GM18505 (cell line): ENCODE measurements around the gene OR4D2.

Experiments
- ATAC-seq: cut with Tn5 transposase; IDR thresholded peaks from one replicate; pipeline ENCODE4 v1.9.1; 2021; ENCODE audit not compliant: unreplicated experiment
- POLR2A ChIP-seq: IDR thresholded peaks from 4 replicates; pipeline ENCODE4 v1.6.1; 2011; ENCODE audit warnings: borderline replicate concordance; ENCODE audit not compliant: insufficient read depth, insufficient read length; ENCODE audit errors: extremely low read depth

Gene OR4D2

GRCh38 chr17:58153046-58153445, 13.7 kb upstream of the OR4D2 start:
- ATAC-seq, result no peak
- no peak for TF ChIP-seq POLR2A

GRCh38 chr17:58153671-58154070, 13.1 kb upstream of the OR4D2 start:
- no peak for TF ChIP-seq POLR2A

GRCh38 chr17:58156839-58157803, 9.7 kb upstream of the OR4D2 start:
- no peak for ATAC-seq

More at GRCh38 chr17:58153671-58154070, 13.1 kb upstream of the OR4D2 start:
- ATAC-seq, result no peak

DNA sequence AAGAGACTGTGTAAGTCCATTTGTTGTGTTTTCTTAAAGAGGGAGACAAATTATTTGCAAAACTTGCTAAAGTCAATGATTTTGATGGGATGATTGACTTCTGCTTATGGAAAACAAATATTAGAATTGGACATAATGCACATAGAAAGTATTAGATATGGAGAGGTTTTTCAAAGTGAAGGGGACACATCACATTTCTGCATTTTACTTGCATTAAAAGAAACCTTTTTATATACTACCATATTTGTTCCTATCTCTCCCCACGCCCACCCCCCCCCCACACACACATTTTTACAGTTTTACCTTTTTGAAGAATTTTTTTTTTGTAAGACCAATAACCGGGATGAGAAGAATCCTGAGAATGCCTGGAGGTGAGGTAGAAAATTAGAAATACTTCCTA, 8.6 kb upstream of the OR4D2 start:
- no peak for ATAC-seq
- no peak for TF ChIP-seq POLR2A

More at GRCh38 chr17:58156839-58157803, 9.7 kb upstream of the OR4D2 start:
- TF ChIP-seq POLR2A, result no peak

GRCh38 chr17:58161566-58161965, 5.2 kb upstream of the OR4D2 start:
- no peak for TF ChIP-seq POLR2A
- ATAC-seq, result no peak

DNA sequence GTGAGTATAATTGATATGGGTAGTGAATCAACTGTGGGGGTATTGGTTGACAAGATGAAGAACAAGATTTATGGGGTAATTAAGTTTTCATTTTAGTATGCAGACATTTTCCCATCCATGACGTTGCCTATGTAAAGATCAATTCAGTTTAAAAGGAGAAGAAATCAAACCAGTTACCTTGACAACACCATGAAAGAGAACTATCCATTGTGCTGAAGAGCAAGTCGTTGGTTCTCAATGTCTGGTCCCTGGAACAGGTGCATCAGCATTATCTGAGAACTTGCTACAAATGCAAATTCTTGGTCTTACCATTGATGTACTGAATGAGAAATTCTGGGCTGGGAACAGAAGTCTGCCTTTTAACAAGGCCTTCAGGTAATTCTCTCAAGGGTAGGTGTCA, 801 bp upstream of the OR4D2 start:
- ATAC-seq, result no peak

DNA sequence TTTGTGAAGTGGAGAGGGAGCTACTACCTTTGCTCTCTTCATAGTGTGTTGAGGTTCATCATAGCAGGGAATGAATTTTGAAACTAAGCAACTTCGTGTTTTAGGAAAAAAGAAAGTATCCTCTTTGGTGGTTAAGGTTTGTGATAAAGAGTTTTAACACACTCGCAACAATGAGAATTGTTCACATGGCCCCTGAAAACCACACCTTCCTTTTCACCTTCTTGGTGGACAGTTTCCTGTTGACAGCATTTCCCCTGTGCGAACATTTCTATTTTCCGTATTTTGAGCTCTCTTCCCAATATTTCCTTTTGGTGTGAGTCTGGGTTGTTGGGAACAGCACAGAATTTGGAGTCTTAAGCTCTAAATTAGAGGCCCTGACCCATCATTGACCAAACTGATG, 3.8 kb downstream of the OR4D2 start:
- no peak for ATAC-seq
- TF ChIP-seq POLR2A, result no peak

More for the DNA sequence above, 801 bp upstream of the OR4D2 start:
- no peak for TF ChIP-seq POLR2A

DNA sequence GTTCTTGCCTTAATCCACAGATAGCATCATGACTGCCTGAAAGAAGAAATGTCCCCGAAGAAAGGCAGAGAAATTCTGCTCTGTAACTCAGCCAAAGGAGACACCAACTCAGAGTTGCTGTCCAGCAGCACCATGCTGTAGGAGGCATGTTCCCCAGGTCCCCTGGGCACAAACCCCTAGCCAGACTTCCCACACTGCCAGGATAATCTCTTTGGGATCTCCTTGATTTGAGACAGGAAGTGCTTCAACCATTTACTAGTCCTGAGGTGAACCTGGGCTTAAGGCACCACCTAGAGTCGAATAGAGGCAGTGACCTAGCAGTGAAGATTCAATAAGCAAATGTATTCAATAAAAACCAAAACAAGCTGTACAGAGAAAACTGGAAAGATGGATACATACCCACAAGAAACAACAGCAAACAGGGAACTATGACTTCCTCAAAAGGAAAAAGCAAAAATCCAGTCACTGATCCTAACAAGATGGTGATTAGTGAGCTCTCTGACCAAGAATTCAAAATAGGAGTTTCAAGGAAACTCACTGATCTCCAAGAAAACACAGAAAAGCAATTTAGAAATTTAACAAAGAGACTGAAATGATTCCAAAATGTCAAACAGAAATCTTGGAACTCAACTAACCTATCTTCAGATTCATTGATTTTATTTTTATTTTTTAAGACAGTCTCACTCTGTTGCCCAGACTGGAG, 5.7 kb downstream of the OR4D2 start:
- no peak for TF ChIP-seq POLR2A
- no peak for ATAC-seq

DNA sequence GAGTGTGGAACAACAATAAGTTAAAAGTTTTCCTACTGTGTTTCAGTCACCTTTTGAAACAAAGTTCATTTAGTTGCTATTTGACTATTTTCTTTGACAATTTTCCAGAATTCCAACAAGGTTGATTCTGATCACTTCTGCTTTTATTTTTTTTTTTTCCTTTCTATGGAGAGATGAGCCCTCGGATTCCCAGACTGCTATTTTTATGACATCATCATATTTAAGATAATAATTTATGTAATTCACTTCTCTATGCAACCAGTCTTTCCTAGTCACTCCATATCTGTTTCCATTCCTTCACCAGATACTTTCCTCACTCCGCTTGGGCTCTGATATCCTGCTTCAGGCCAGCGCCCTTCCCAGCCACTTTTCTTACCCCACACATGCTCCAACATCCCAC, 8.1 kb downstream of the OR4D2 start:
- no peak for TF ChIP-seq POLR2A
- no peak for ATAC-seq

- ATAC-seq, result no peak
- TF ChIP-seq POLR2A, result no peak
These were observed 9.4 kb downstream of the OR4D2 start for GRCh38 chr17:58176200-58176599.

DNA sequence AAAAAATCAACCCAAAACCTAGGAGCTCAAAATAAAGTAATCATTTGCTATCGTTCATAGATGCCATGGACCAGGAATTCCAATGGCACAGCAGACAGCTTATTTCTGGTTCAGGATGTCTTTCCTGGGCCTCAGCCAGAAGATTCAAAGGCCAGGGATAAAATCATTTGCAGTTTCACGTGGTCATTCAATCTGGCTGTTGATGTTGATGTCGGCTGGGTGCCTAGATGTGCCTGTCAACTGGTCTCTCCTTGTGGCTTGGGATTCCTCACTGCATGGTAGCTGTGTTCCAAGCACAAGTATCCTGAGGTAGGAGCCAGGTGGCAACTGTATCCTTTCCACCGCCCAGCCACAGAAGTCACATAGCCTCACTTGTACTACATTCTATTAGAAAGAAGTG, 15.0 kb downstream of the OR4D2 start:
- no peak for TF ChIP-seq POLR2A
- ATAC-seq, result no peak

GRCh38 chr17:58183514-58183913, 16.7 kb downstream of the OR4D2 start:
- no peak for ATAC-seq
- TF ChIP-seq POLR2A, result no peak

DNA sequence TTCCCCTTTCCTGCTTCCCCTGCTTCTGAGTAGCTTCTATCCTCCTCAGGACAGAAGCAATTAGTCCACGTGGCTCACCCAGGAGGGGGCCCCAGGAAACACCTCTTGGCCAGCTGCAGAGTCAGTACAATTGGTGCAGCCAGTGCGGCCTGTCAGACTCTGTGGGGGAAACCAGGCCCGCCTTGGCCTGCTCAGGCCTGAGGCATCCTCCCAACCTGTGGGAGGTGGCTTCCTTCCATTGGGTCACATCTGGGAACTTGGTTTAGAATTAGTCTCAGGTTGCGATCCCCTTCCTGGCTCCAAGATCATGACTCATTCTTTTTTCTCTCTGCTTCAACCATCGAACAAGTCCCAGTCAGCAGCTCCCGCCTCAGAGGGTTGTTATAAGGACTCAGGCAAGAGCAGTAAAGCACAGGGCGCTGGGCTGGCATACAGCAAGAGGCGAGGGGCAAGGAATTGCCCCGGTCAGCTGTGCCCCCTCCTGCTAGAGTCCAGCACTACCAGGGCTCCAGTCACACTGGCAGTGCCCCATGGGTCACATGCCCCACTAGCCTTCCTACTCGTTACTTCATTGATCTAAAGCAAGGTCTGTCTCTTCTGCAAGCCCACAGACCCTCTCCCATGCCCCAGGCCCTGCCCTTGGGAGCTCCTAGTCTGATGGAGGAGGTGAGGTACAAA, 17.7 kb downstream of the OR4D2 start:
- ATAC-seq, result no peak

More for the DNA sequence above, 17.7 kb downstream of the OR4D2 start:
- TF ChIP-seq POLR2A, result no peak
